Measurements from ENCODE around the gene ZNF682.
"Not testable (repeated sequence)": the region's sequence is repeated elsewhere in the genome, so short reads cannot be mapped to it uniquely, and the experiment has no call there.

ZNF682 gene

GRCh38 chr19:20039203-20039723 is at the start of gene ZNF682:
TSS of gene ZNF682 (minus strand) at chr19:20039505. CDS start at chr19:20039345, 160 bp downstream.
- DNase-seq: no peak

- DNase-seq: not testable (repeated sequence)
These were observed 43.6 kb upstream of the ZNF682 start for GRCh38 chr19:20082876-20083275.

- not testable (repeated sequence) for DNase-seq
These were observed 43.0 kb upstream of the ZNF682 start for GRCh38 chr19:20082232-20082833.

GRCh38 chr19:20080656-20081055 is 41.4 kb upstream of the ZNF682 start:
- DNase-seq: no peak

GRCh38 chr19:20079476-20079875 is 40.2 kb upstream of the ZNF682 start:
- no peak for DNase-seq

GRCh38 chr19:20078581-20079031 is 39.3 kb upstream of the ZNF682 start:
- no peak for DNase-seq

GRCh38 chr19:20077791-20078463 is 38.6 kb upstream of the ZNF682 start, which contains the start of gene ZNF90:
TSS of gene ZNF90 (plus strand) at chr19:20078000. CDS start at chr19:20078133, 133 bp downstream.
- DNase-seq: no peak

GRCh38 chr19:20072936-20073335 is 33.6 kb upstream of the ZNF682 start:
- DNase-seq: no peak

GRCh38 chr19:20070691-20071090 is 31.4 kb upstream of the ZNF682 start:
- no peak for DNase-seq

GRCh38 chr19:20068559-20068958 is 29.3 kb upstream of the ZNF682 start:
- DNase-seq: not testable (repeated sequence)

GRCh38 chr19:20067943-20068342 is 28.6 kb upstream of the ZNF682 start:
- no peak for DNase-seq

- no peak for DNase-seq
These were observed 27.6 kb upstream of the ZNF682 start for GRCh38 chr19:20066861-20067260.

GRCh38 chr19:20060282-20060681 is 21.0 kb upstream of the ZNF682 start:
- DNase-seq: no peak

GRCh38 chr19:20058738-20059137 is 19.4 kb upstream of the ZNF682 start:
- not testable (repeated sequence) for DNase-seq

GRCh38 chr19:20051841-20052768 is 12.8 kb upstream of the ZNF682 start:
- no peak for DNase-seq

GRCh38 chr19:20045742-20046141 is 6.4 kb upstream of the ZNF682 start:
- not testable (repeated sequence) for DNase-seq

GRCh38 chr19:20044663-20045062 is 5.4 kb upstream of the ZNF682 start:
- no peak for DNase-seq

GRCh38 chr19:20038358-20039202 is 725 bp downstream of the ZNF682 start:
- no peak for DNase-seq

- DNase-seq: no peak
These were observed 3.4 kb downstream of the ZNF682 start for GRCh38 chr19:20035935-20036334.

- no peak for DNase-seq
These were observed 10.7 kb downstream of the ZNF682 start for GRCh38 chr19:20028611-20029010.

GRCh38 chr19:20005741-20006140 is 33.6 kb downstream of the ZNF682 start:
- no peak for DNase-seq

- no peak for DNase-seq
These were observed 41.5 kb downstream of the ZNF682 start for GRCh38 chr19:19997656-19998268.

Data from NCI-H1694 treated with DMSO at 0.1 percent for 48 hours (cell line).